Upper lobe of left lung (tissue), 6 donors: ENCODE measurements around the gene GGT6. TPM values are rescaled to one million over a fixed set of nuclear protein-coding genes. Genes with fewer than 3 reads are reported as not detected.
A peak's percentile ranks its signal among the peaks of the same experiment; 100 is the strongest.

ENCODE experiments used
- ATAC-seq, 2 donors: fragments of 200-7000 bp; cut with Tn5 transposase; one replicate each; pipeline ENCODE4 v1.9.1; 2022; ENCODE audit warnings: mild to moderate bottlenecking in 2 of 2, moderate library complexity in 2 of 2; ENCODE audit not compliant: low FRiP score in 2 of 2
- DNase-seq, 2 donors: peaks; one replicate each; pipeline ENCODE4 v3.0.0-alpha.2; 2019 to 2020
- H3K27ac ChIP-seq, 4 donors: fragments of 200-600 bp; sonication (generic); one replicate each; pipeline ENCODE4 v1.5.1; 2016 to 2019
- H3K27me3 ChIP-seq, 4 donors: fragments of 200-600 bp; sonication (generic); one replicate each; pipeline ENCODE4 v1.5.1; 2017 to 2019
- H3K36me3 ChIP-seq, 4 donors: fragments of 200-600 bp; sonication (generic); one replicate each; pipeline ENCODE4 v1.5.1; 2016 to 2019
- H3K4me1 ChIP-seq, 4 donors: fragments of 200-600 bp; sonication (generic); one replicate each; pipeline ENCODE4 v1.5.1; 2018 to 2019
- H3K4me3 ChIP-seq, 4 donors: fragments of 200-600 bp; sonication (generic); one replicate each; pipeline ENCODE4 v1.5.1; 2017 to 2019; ENCODE audit warnings: mild to moderate bottlenecking in 2 of 4, moderate library complexity in 1 of 4
- H3K9me3 ChIP-seq, 4 donors: fragments of 200-600 bp; sonication (generic); one replicate each; pipeline ENCODE4 v1.5.1; 2018 to 2019
- EP300 ChIP-seq, 4 donors: sonication (generic); formaldehyde crosslinking; IDR thresholded peaks; one replicate each; pipeline ENCODE4 v1.5.1; 2017; ENCODE audit warnings: antibody characterized with exemption in 4 of 4, control low read depth in 2 of 4
- POLR2A ChIP-seq, 4 donors: fragments of 450-650 bp; IDR thresholded peaks; one replicate each; pipeline ENCODE4 v1.5.1; 2016 to 2017; ENCODE audit warnings: antibody characterized with exemption in 4 of 4, mild to moderate bottlenecking in 2 of 4
- POLR2AphosphoS5 ChIP-seq, 2 donors: sonication (generic); formaldehyde crosslinking; IDR thresholded peaks; one replicate each; pipeline ENCODE4 v1.5.1; 2017; ENCODE audit warnings: antibody characterized with exemption in 2 of 2
- WGBS, 2 donors: methylation state at CpG; one replicate each; pipeline ENCODE4 v1.1.5; 2017 to 2018; 5-methylcytosine and 5-hydroxymethylcytosine counted together
- total RNA-seq, 6 donors: library from RNA; depleted of rRNA in 4 of 6; stranded (reverse); fragments of >200 nt in 4 of 6; gene quantifications; one replicate each; pipeline versions ENCODE4 v1.1.0 to v1.2.1, GENCODE V29; 2016 to 2021
- TF ChIP-seq, protein P1 (sequence below), 6 experiments: fragments of 450-650 bp in 4 of 6; fragments of 200-600 bp in 2 of 6; sonication (generic) in 2 of 6; IDR thresholded peaks; one replicate each; pipeline ENCODE4 v1.5.1; 2016 to 2019; ENCODE audit warnings: antibody characterized with exemption in 6 of 6
- donor health status: DM: no; HTN: no; CAD: no; lungs with moderate emphysema.
- donor health status: DM: no; HTN: yes; CAD: no; lungs with severe emphysema.

Gene GGT6
- total RNA-seq, 6 donors from 2014 or later = 3.8 to 18.7 (median 9.7) TPM

DNA sequence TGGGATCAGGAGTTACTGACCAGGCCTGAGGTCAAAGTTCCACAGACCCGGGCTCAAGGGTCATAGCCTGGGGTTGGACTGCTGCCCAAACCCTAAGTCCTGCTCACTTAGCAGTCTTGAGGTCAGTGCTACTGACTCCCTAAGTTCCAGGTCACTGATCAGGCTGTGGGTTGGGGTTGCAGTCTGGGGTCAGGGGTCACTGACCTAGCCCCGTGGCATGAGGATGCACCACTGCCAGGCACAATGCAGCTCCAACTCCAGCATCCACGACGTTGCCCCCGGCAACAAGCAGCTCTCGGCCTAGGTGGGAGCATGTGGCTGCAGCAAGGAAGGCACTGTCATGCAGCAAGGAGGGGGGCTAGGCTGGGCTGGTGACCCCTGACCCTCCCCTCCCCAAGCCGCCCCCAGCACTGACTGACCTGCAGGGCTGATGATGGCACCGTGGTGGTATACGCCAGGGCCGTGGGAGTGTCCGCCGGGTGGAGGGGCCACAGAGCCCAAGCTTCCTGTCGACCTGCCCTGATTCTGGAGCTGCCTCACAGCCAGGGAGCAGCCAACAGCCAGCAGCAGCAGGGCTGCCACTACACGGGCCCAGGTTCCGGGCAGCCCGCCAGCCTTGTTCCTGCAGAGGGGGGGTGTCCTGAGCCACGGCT, 1.1 kb downstream of the GGT6 start:
- no peak for DNase-seq
- 59 to 75% methylated on average over 8 to 11 of the region's 17 CpGs for WGBS, 2 donors
- H3K9me3 ChIP-seq = no peaks in the 10 kb centered on the region
- H3K27me3 ChIP-seq = no peaks in the 10 kb centered on the region
- H3K4me1 ChIP-seq = peaks cover 9 to 31% (median 15%) of the 10 kb centered on the region in 4 donors
- TF ChIP-seq POLR2A (IDR thresholded peaks at IDR 0.05) (no peak), POLR2AphosphoS5 (IDR thresholded peaks at IDR 0.05) (no peak), EP300 (IDR thresholded peaks at IDR 0.05) (no peak)
- TF ChIP-seq, protein P1, sequence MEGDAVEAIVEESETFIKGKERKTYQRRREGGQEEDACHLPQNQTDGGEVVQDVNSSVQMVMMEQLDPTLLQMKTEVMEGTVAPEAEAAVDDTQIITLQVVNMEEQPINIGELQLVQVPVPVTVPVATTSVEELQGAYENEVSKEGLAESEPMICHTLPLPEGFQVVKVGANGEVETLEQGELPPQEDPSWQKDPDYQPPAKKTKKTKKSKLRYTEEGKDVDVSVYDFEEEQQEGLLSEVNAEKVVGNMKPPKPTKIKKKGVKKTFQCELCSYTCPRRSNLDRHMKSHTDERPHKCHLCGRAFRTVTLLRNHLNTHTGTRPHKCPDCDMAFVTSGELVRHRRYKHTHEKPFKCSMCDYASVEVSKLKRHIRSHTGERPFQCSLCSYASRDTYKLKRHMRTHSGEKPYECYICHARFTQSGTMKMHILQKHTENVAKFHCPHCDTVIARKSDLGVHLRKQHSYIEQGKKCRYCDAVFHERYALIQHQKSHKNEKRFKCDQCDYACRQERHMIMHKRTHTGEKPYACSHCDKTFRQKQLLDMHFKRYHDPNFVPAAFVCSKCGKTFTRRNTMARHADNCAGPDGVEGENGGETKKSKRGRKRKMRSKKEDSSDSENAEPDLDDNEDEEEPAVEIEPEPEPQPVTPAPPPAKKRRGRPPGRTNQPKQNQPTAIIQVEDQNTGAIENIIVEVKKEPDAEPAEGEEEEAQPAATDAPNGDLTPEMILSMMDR (IDR thresholded peaks at IDR 0.05) = no peak
- no peak for ATAC-seq
- H3K27ac ChIP-seq = no peak overlapping the region
- H3K36me3 ChIP-seq = no peaks in the 10 kb centered on the region
- no peak overlapping the region for H3K4me3 ChIP-seq

DNA sequence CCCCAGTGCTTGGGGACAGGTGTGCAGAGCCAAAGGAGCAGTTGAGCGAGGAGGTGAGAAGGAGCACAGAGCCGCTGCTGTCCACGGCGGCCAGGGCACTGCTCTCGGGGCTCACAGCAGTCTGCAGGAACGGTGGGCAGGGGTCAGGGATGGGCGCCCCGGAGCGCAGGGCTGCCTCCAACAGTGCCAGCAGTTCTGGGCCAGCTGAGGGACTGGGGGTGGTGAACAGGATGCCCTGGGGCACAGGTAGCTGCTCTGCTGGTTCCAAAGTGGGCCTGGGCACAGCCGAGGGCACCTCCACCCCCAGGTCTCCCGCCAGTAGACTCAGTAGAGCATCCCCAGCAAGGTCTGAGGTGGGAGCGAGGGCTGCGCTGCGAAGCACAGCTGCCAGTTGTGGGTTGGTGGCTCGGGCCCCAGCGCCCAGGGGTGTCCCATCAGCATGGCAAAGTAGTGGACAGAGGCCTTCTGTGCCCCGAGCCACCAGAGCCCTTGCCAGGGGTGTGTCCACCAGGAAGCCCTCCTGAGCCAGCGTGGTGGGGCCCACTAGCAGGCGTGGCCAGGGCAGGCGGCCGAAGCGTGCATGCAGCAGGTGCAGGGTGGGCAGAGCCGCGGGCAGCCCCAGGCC, 1.9 kb downstream of the GGT6 start:
- 88 to 91% methylated on average over 12 to 21 of the region's 24 CpGs for WGBS, 2 donors
- Histone ChIP-seq H3K27me3 (no peaks in the 10 kb centered on the region), H3K4me3 (no peak overlapping the region), H3K9me3 (no peaks in the 10 kb centered on the region), H3K4me1 (peaks cover 13 to 39% (median 22%) of the 10 kb centered on the region in 4 donors), H3K27ac (no peak overlapping the region), H3K36me3 (peaks cover 0 to 3% (median 0%) of the 10 kb centered on the region in 4 donors)
- TF ChIP-seq EP300 (IDR thresholded peaks at IDR 0.05) (no peak), POLR2AphosphoS5 (IDR thresholded peaks at IDR 0.05) (no peak), POLR2A (IDR thresholded peaks at IDR 0.05) (no peak)
- TF ChIP-seq, protein P1 (IDR thresholded peaks at IDR 0.05) = no peak
- peak in 1 of 2 donors; percentile 80 for DNase-seq
- no peak for ATAC-seq

DNA sequence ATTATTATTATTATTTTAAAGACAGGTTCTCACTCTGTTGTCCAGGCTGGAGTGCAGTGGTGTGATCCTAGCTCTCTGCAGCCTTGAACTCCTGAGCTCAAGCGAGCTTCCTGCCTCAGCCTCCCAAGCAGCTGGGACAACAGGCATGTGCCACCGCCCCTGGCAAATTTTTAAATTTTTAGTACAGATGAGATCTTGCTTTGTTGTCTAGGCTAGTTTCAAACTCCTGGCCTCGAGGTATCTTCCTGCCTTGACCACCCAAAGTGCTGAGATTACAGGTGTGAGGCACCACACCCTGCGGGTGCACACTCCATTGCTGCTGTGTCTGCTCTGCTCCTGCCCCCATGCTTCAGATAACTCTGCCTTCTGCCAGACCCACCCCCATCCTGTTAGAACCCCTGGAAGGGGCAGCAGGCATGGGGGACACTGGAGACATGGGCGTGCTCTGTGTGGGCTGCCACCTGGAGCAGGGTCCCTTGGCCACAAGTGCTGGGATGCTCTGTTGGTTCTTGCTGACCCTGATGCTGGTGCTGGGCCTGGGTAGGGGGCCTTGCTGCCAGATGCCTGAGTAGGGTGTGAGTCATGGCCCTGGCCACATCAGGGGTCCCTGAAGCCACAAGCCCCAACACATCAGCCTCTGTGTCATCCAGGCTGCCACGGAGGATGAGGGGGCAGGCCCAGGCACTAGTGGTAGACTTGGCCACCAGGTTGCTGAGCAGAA, 2.6 kb downstream of the GGT6 start:
- ATAC-seq = no peak
- no peaks in the 10 kb centered on the region for H3K27me3 ChIP-seq
- H3K4me1 ChIP-seq = peaks cover 13 to 39% (median 23%) of the 10 kb centered on the region in 4 donors
- H3K9me3 ChIP-seq = no peaks in the 10 kb centered on the region
- H3K4me3 ChIP-seq = no peak overlapping the region
- no peak overlapping the region for H3K27ac ChIP-seq
- 90 to 93% methylated on average over 4 to 6 of the region's 6 CpGs for WGBS, 2 donors
- H3K36me3 ChIP-seq = peaks cover 0 to 8% (median 4%) of the 10 kb centered on the region in 4 donors
- TF ChIP-seq EP300 (IDR thresholded peaks at IDR 0.05) (no peak), POLR2A (IDR thresholded peaks at IDR 0.05) (no peak), POLR2AphosphoS5 (IDR thresholded peaks at IDR 0.05) (no peak)
- TF ChIP-seq, protein P1 (IDR thresholded peaks at IDR 0.05) = no peak
- no peak for DNase-seq

DNA sequence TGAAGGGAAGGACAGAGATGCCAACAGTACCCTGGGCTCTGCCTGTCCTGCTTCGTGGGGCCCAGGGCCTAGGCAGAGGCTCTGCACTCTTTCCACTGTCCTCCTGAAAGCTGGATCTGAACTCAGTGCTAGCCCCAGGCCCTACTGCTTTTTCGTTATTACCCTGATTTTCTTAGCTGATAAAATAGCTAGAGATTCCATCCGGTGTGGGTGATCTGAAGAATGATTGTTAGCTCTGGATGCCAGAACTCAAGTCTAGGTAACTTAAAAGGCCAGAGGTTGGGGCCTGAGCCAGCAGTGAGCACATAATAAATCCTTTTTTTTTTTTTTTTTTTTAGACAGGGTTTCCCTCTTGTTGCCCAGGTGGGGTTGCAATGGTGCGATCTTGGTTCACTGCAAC, 3.4 kb downstream of the GGT6 start:
- no peak for DNase-seq
- WGBS, 2 donors = 82 to 89% methylated on average over 4 of the region's 4 CpGs
- H3K4me3 ChIP-seq = no peak overlapping the region
- TF ChIP-seq POLR2AphosphoS5 (IDR thresholded peaks at IDR 0.05) = no peak
- no peak for TF ChIP-seq EP300 (IDR thresholded peaks at IDR 0.05)
- TF ChIP-seq, protein P1 (IDR thresholded peaks at IDR 0.05) = no peak
- no peak for TF ChIP-seq POLR2A (IDR thresholded peaks at IDR 0.05)
- peaks cover 0 to 16% (median 12%) of the 10 kb centered on the region in 4 donors for H3K36me3 ChIP-seq
- no peaks in the 10 kb centered on the region for H3K27me3 ChIP-seq
- no peak overlapping the region for H3K27ac ChIP-seq
- no peaks in the 10 kb centered on the region for H3K9me3 ChIP-seq
- ATAC-seq = no peak
- peaks cover 13 to 39% (median 23%) of the 10 kb centered on the region in 4 donors for H3K4me1 ChIP-seq
